SJSA1 (cell line): ENCODE data around the gene TMEM253. TPM values are rescaled to one million over a fixed set of nuclear protein-coding genes. Genes with fewer than 3 reads are reported as not detected.

Experiments
- DNase-seq, 2 experiments: peaks; one replicate each; pipeline ENCODE4 v3.0.0-alpha.2; 2015 to 2020; ENCODE audit warnings: low spot score in 2 of 2, low read depth in 1 of 2
- H3K27ac ChIP-seq: fragments of 250-450 bp; sonication (Bioruptor Pico); 2 replicates; pipeline ENCODE4 v1.5.1; 2020; ENCODE audit warnings: mild to moderate bottlenecking, moderate library complexity
- H3K27me3 ChIP-seq: fragments of 250-450 bp; sonication (Bioruptor Pico); replicated peaks from 2 replicates; pipeline ENCODE4 v1.5.1; 2020; ENCODE audit warnings: mild to moderate bottlenecking, moderate library complexity
- H3K36me3 ChIP-seq: fragments of 250-450 bp; sonication (Bioruptor Pico); 2 replicates; pipeline ENCODE4 v1.5.1; 2020; ENCODE audit warnings: mild to moderate bottlenecking
- H3K4me1 ChIP-seq: fragments of 250-450 bp; sonication (Bioruptor Pico); replicated peaks from 2 replicates; pipeline ENCODE4 v1.6.1; 2021; ENCODE audit warnings: mild to moderate bottlenecking
- H3K4me3 ChIP-seq: fragments of 250-450 bp; sonication (Bioruptor Pico); 2 replicates; pipeline ENCODE4 v1.5.1; 2020; ENCODE audit warnings: mild to moderate bottlenecking
- H3K9me3 ChIP-seq: fragments of 250-450 bp; sonication (Bioruptor Pico); replicated peaks from 2 replicates; pipeline ENCODE4 v1.5.1; 2020; ENCODE audit warnings: mild to moderate bottlenecking
- total RNA-seq: library from RNA; depleted of rRNA; stranded (reverse); fragments of >200 nt; shearing (Covaris generic); gene quantifications from 2 replicates; pipeline ENCODE4 v1.2.3, GENCODE V29; 2014

The TMEM253 gene
- total RNA-seq, 1 experiment from 2014 or later = not detected

GRCh38 chr14:21066882-21067502, 33.9 kb upstream of the TMEM253 start:
- Histone ChIP-seq H3K4me3 (no peak overlapping the region), H3K9me3 (no peaks in the 10 kb centered on the region), H3K27ac (no peak overlapping the region), H3K27me3 (no peaks in the 10 kb centered on the region), H3K36me3 (0 out of 2 replicates have a peak, but pooled peaks cover 4% of the 10 kb centered on the region), H3K4me1 (peaks cover 35% of the 10 kb centered on the region)
- no peak for DNase-seq

DNA sequence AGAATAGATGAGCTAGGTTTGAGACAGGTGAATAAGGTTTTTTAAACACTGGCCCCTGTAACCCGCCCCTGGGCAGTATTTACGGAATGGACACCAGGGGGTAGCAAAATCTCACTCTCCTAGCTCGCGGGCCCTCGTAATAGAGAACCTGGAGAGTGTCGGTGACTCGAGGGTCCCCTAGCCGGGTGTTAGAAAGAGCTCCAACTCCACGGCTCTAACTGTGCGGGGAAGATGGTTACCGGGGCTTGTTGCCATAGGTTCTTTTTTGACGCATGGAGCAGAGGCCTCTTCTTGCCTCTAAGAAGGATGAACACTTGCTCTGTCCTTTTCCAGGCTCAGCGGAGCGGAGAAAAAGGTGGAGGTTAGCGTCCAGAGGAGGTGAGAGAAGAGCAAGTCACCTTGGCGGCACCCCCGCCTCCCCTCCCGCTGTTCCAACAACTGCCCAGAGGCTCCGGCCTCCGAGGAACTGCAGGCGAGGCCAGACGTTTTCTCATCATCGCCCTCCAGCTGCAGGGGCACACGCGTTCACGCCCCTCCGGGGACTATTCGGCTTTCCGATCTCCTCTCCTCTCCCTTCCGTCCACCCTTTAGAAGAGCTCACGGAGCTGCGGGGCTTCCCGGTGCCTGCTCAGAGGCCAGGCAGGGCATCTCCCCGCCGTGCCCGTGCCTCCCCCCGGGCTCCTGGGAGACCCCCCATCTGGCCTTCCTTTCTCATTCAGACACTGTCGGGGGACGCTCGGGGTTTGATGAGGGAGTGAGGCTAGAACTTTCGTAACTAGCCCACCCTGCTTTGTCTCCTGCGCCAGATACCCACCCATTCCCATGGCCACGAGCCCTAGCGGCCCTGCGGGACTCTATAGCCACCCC, 32.1 kb upstream of the TMEM253 start:
- DNase-seq = peak in 1 of 2 experiments; percentile 30

DNA sequence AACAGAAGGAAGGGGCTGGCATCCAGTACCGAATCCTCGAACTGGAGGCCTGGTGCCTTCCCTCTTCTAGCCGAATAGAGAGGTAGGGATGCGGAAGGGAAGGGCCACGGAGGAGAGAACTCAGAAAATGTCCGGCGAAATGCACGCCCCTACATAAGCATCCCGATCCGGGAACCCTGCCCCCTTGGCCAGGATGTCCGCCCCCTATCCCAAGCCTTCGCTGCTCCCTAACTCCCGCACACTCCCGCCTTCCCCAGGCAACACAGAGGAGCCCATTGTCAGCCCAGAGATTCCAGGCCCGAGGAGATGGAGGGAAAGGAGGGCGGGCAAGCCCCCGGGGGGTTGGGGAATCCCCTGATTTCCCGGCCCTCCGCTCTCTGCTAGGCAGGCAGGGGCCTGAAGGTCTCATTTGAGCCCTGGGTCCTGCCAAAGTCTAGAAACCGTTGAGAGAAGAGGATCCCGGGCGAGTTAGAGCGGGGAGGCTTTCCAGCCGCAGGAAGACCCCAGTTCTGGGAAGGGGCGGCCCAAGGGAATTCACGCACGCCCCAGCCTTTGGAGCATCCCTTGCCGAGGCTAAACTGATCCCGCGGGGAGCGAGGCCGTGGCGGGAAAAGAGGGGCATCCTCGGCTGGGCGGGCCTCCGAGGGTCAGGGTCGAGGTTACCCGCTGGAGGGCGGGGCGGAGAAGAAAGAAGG, 31.3 kb upstream of the TMEM253 start:
- DNase-seq = peak; percentile 68 to 69
- Histone ChIP-seq H3K9me3 (no peaks in the 10 kb centered on the region), H3K36me3 (peaks cover 28% of the 10 kb centered on the region), H3K4me1 (peaks cover 29% of the 10 kb centered on the region), H3K4me3 (peak overlapping the region; percentile 81), H3K27ac (peak overlapping the region; percentile 78), H3K27me3 (no peaks in the 10 kb centered on the region)

More for the DNA sequence above, 32.1 kb upstream of the TMEM253 start:
- Histone ChIP-seq H3K9me3 (no peaks in the 10 kb centered on the region), H3K36me3 (peaks cover 20% of the 10 kb centered on the region), H3K27me3 (no peaks in the 10 kb centered on the region), H3K4me1 (peaks cover 32% of the 10 kb centered on the region), H3K4me3 (peak overlapping the region; percentile 81), H3K27ac (peak overlapping the region; percentile 78; the same call in 1 of the 2 replicates)

DNA sequence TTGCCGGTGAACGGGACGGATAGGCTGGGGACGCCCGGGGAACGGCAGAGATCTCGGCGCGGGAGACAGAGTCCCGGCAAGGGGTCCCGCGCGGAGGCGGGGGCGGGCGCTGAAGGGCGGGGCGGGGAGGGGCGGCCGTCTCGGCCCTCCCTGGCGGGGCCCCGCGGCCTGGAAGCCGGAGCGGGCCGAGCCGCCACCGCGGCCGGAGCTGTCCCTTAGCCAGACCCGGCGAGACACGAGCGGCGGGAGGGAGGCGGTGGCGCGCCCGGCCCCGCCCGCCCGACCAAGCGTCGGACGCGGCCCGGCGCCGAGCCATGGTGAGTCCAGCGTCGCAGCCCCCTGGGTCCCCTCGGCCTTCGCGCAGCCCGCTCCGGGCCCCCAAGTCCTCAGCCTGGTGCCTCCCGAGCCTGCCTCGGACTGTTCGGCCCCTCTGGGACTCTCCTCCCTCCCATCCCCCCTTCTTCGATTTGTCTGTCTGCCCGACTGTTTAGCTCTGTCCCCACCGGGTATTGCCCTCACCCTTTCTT, 30.7 kb upstream of the TMEM253 start, which contains the start of gene ARHGEF40:
ARHGEF40 (plus strand) TSS at position 222 of the 527 bp plus-strand sequence; CDS start at position 315, 93 bp downstream.
- Histone ChIP-seq H3K27me3 (no peaks in the 10 kb centered on the region), H3K4me3 (peak within 1 kb of the TSS; percentile 81), H3K9me3 (no peaks in the 10 kb centered on the region), H3K4me1 (peaks cover 29% of the 10 kb centered on the region), H3K36me3 (peaks cover 34% of the 10 kb centered on the region), H3K27ac (peak within 1 kb of the TSS; percentile 78)
- peak in 1 of 2 experiments; percentile 53 for DNase-seq

- Histone ChIP-seq H3K36me3 (peaks cover 39% of the 10 kb centered on the region), H3K27me3 (no peaks in the 10 kb centered on the region), H3K4me3 (peak overlapping the region; percentile 81), H3K9me3 (no peaks in the 10 kb centered on the region), H3K27ac (peak overlapping the region; percentile 78), H3K4me1 (peaks cover 29% of the 10 kb centered on the region)
- DNase-seq = peak; percentile 60 to 69
These were observed 30.1 kb upstream of the TMEM253 start for GRCh38 chr14:21070610-21071224.

GRCh38 chr14:21071225-21072030, 29.4 kb upstream of the TMEM253 start:
- Histone ChIP-seq H3K4me1 (peaks cover 29% of the 10 kb centered on the region), H3K27ac (peak overlapping the region; percentile 78), H3K27me3 (no peaks in the 10 kb centered on the region), H3K4me3 (peak overlapping the region; percentile 81), H3K36me3 (peaks cover 46% of the 10 kb centered on the region), H3K9me3 (no peaks in the 10 kb centered on the region)
- DNase-seq = peak; percentile 83 to 95

DNA sequence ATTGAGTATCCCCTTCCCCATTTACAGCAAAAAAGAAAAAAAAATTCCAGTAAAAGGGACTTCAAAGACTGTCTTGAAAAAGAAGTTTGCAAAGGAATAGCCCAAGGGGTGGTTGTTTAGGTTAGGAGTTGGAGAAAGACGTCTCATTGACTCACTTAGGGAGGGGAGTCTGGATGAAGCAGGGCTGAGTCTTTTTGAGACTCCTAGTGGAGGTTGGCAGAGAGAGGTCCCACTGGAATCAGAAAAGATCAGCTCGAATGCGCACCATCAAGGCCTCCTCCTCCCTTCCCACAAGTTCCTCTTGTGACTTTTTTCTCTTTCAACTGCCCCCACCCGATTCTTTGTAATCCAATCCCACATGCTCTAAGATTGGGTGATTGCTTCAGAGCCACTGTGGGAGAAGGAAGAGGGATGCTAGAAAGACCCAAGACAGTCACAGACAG, 28.8 kb upstream of the TMEM253 start:
- Histone ChIP-seq H3K27ac (peak overlapping the region; percentile 78), H3K4me1 (peaks cover 29% of the 10 kb centered on the region), H3K4me3 (peak overlapping the region; percentile 81), H3K36me3 (peaks cover 52% of the 10 kb centered on the region), H3K9me3 (no peaks in the 10 kb centered on the region), H3K27me3 (no peaks in the 10 kb centered on the region)
- peak in 1 of 2 experiments; percentile 46 for DNase-seq

DNA sequence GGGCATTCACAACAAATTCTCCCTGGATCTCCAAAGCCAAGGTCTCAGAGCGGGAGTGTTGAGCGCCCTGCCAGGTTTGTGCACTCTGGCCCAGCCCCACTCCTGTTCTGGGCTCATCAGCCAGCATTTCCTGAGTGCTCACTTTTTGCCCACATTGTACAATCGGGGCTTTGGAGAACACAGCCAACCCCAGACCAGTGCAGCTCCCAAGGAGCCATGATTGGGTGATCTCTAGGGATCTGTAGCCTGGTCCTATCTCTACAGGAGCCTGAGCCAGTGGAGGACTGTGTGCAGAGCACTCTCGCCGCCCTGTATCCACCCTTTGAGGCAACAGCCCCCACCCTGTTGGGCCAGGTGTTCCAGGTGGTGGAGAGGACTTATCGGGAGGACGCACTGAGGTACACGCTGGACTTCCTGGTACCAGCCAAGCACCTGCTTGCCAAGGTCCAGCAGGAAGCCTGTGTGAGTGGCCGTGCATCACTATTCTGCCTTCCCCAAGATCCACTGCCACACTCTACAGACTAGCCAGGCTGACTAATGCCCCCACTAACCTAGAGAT, 28.0 kb upstream of the TMEM253 start:
- no peak overlapping the region for H3K4me3 ChIP-seq
- no peak for DNase-seq
- peaks cover 29% of the 10 kb centered on the region for H3K4me1 ChIP-seq
- H3K27me3 ChIP-seq = no peaks in the 10 kb centered on the region
- H3K9me3 ChIP-seq = no peaks in the 10 kb centered on the region
- no peak overlapping the region for H3K27ac ChIP-seq
- peaks cover 58% of the 10 kb centered on the region for H3K36me3 ChIP-seq

- Histone ChIP-seq H3K4me1 (peaks cover 24% of the 10 kb centered on the region), H3K36me3 (peaks cover 68% of the 10 kb centered on the region), H3K27ac (no peak overlapping the region), H3K4me3 (no peak overlapping the region), H3K27me3 (no peaks in the 10 kb centered on the region), H3K9me3 (no peaks in the 10 kb centered on the region)
- no peak for DNase-seq
These were observed 26.9 kb upstream of the TMEM253 start for GRCh38 chr14:21073921-21074320.

- Histone ChIP-seq H3K4me3 (no peak overlapping the region), H3K27ac (no peak overlapping the region), H3K9me3 (no peaks in the 10 kb centered on the region), H3K36me3 (peaks cover 76% of the 10 kb centered on the region), H3K27me3 (no peaks in the 10 kb centered on the region), H3K4me1 (peaks cover 17% of the 10 kb centered on the region)
- no peak for DNase-seq
These were observed 26.2 kb upstream of the TMEM253 start for GRCh38 chr14:21074398-21075272.

- Histone ChIP-seq H3K27me3 (no peaks in the 10 kb centered on the region), H3K36me3 (peaks cover 84% of the 10 kb centered on the region), H3K4me1 (peaks cover 14% of the 10 kb centered on the region), H3K9me3 (no peaks in the 10 kb centered on the region), H3K27ac (no peak overlapping the region), H3K4me3 (no peak overlapping the region)
- no peak for DNase-seq
These were observed 25.0 kb upstream of the TMEM253 start for GRCh38 chr14:21075719-21076437.
